GM21619 (cell line): Measurements from ENCODE around the gene TXLNB.
"Not testable (repeated sequence)": the region's sequence is repeated elsewhere in the genome, so short reads cannot be mapped to it uniquely, and the experiment has no call there.

Experiments used
- ATAC-seq: cut with Tn5 transposase; IDR thresholded peaks from one replicate; pipeline ENCODE4 v1.9.1; 2021; ENCODE audit not compliant: unreplicated experiment

The TXLNB gene

GRCh38 chr6:139313229-139313628, 21.4 kb upstream of the TXLNB start:
- no peak for ATAC-seq

- no peak for ATAC-seq
These were observed 20.0 kb upstream of the TXLNB start for GRCh38 chr6:139311831-139312230.

DNA sequence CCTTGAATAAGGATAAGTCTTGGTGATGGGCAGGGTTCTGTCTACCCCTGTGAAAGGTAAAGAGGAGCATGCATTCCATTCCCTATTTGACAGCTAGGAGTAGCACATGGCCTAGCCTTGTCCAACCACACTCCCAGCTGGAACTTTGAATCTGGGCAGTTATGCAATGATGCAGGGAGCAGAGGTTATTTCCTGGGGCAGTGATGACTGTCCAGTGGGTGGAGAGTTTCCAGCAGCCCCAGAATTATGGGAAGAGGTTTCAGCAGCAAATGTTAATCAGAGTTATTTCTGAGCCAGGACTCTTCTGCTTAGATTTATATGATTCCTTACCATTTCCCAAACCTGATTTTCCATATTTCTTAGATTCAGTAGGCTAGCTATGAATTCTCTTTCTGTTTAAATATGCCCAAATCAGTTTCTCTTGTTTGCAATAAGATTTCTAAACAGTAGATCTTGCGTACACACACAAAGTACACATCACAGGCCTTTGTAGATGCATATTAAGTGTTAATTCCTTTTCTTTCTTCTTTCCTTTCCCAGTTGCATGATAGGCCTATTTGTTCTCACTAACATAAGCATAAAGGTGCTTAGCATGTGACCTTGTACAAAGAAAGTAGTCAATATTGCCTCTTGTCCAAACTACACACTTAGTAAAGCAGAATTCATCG, 17.3 kb upstream of the TXLNB start:
- ATAC-seq: no peak

GRCh38 chr6:139308286-139308916, 16.6 kb upstream of the TXLNB start:
- ATAC-seq: peak; percentile 58

- no peak for ATAC-seq
These were observed 14.6 kb upstream of the TXLNB start for GRCh38 chr6:139306291-139306981.

DNA sequence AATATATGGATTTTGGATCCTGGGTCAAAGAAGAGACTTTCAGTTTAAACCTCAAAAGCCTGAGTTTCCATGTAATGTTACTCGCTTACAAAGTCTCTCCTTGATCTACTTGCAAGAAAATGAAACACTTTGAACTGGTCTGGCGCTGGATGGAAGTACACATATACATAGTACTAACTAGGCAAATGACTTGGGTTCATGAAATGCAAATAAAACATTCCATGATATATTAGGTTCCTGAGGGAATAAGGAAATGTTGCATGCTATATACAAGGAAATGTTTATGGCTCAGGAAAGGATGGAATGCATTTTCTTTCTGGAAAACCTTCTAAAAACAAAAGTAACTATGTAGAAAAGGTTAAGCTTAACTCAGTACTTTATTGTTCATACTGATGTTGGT, 11.4 kb upstream of the TXLNB start:
- no peak for ATAC-seq

DNA sequence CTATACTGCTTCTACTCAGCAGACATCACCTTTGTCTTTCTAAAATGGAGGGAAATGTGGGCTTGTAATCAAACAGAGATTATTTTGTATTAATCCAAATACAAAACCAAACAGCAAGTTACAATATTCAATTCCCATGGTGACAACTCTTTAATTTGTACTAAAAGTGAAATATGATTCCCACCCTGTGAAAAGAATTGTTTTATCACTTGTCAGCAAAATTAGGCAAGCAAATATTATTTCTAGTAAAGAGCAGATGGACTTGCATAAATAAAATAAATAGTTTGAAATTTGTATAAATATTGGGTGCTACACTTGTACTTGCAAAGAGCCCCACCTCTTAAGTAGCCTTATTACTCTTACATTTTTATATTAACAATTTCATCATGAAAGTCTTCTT, 6.1 kb upstream of the TXLNB start:
- ATAC-seq: no peak

- no peak for ATAC-seq
These were observed 5.1 kb upstream of the TXLNB start for GRCh38 chr6:139296927-139297326.

- no peak for ATAC-seq
These were observed 4.1 kb upstream of the TXLNB start for GRCh38 chr6:139295901-139296300.

GRCh38 chr6:139294090-139294489, 2.3 kb upstream of the TXLNB start:
- ATAC-seq: no peak

- not testable (repeated sequence) for ATAC-seq
These were observed 1.4 kb upstream of the TXLNB start for GRCh38 chr6:139293230-139293629.

DNA sequence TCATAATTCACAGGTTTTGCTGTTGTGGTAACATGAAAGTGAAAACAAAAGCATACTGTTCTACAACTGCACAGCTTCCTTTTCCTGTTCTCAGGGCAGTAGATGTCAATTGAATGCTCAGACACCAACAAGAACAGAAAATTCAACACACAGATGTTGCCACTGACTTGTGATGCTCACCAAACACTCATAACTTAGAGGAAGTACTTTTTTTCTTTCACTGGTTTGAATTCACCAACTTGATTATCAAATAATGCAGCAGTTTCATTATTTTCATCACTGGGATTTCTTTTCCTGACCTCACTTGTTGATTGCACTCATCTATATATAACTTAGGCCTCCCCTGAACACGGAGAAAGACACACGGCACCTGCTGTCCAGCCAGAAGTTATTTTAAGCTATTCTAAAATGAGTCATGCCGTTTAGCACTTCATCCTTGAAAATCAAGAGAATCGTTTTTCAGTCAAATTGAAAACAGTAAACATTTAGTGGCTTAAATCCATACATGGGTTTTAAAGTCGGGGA, 949 bp downstream of the TXLNB start:
- peak; percentile 81 for ATAC-seq

DNA sequence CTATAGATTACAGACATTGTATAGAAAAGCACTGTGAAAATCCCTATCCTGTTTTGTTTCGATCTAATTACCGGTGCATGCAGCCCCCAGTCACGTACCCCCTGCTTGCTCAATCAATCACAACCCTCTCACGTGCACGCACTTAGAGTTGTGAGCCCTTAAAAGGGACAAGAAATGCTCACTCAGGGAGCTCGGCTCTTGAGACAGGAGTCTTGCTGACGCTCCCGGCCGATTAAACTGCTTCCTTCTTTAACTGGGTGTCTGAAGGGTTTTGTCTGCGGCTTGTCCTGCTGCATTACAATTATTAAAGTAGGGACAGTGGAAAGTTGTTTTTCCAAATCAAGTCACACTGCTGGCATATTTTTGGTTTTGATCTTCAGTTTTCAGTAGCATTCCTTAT, 2.6 kb downstream of the TXLNB start:
- no peak for ATAC-seq

- no peak for ATAC-seq
These were observed 3.2 kb downstream of the TXLNB start for GRCh38 chr6:139288496-139289040.

DNA sequence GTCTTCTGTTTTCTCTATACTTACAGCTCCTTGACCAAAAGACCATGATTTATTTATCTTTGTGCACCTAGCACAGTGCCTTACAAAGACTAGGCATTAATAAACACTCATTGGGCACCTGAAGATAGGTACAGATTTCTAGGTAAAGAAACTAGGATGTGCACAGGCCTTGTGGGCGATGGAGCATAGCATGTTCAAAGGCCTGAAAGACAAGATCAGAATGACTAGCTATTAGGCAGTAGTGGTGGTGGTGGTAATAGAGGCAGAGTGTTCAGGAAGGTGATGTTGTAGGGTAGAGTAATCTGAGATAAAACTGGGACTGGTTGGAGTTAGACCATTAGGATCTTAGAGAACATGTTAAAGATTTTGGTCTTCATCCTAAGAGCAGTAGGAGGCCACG, 3.9 kb downstream of the TXLNB start:
- no peak for ATAC-seq

DNA sequence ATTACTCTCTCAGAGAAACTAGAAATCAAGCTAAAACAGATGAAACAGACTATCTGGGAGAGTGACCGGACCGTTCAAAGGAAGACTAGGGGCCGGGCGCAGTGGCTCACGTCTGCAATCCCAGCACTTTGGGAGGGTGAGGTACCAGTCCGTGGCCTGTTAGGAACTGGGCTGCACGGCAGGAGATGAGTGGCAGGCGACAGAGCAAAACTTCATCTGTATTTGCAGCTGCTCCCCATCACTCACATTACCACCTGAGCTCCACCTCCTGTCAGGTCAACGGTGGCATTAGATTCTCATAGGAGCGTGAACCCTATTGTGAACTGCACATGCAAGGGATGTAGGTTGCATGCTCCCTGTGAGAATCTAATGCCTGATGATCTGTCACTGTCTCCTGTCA, 5.4 kb downstream of the TXLNB start:
- not testable (repeated sequence) for ATAC-seq

GRCh38 chr6:139285590-139285989, 6.2 kb downstream of the TXLNB start:
- ATAC-seq: no peak

DNA sequence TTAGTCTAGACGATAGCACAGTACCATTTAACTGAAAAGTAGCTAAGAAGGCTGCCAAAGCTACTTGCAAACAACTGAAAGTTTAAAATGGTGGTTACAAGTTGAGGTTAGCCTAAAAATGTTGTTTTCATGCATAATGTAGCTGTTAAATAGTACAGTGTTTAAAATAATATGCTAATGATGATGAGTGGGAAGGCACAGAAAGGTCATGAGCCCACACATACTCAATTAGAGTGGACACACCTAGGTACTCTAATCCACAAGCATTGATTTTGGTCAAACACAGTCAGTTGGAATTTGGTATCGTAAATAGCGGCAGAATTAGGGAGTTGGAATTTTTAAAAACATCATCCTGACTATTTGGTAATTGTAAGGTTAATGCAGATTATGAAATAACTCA, 7.0 kb downstream of the TXLNB start:
- ATAC-seq: no peak

DNA sequence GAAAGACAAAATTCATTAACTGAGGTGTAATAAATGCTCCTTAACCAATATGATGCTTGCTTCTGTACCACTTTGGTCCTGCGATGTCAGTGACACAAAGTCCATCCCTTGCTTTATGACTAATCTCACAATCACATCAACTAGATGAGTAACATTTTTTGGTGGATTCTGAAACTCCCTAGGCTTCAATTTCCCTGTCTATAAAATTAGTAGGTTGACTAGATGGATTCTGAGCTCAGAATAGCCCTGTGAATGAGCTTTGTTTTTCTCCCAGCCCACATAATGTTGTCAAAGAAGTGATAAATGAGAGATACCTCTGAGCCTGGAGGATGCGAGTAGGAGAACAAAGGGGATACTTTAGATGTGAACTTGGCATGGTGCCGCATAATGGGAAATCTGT, 9.1 kb downstream of the TXLNB start:
- ATAC-seq: no peak

GRCh38 chr6:139278190-139278589, 13.6 kb downstream of the TXLNB start:
- no peak for ATAC-seq

DNA sequence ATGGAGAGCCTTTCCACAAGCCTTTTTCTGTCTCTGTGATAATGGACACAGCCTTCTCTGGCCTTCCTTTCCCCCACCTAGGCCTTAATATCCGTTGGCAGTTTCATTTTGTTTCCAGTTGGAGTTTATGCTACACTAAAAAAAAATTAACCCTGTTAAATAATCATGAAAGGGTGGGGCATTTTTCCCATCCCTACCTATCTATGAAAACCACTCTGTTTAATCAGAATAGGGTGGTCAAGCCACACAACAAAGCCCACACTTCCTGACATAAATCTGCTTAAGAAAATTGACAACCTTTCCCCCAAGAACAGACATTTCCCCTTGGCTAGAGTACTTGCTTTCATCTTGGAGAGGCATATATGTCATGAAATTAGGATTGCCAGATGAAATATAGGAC, 14.2 kb downstream of the TXLNB start:
- ATAC-seq: no peak

- no peak for ATAC-seq
These were observed 14.6 kb downstream of the TXLNB start for GRCh38 chr6:139277161-139277560.
